GM06990 (cell line): ENCODE results near the gene SYTL1.
A peak's percentile ranks its signal among the peaks of the same experiment; 100 is the strongest.

Experiments used
- DNase-seq: peaks from one replicate; pipeline ENCODE4 v3.0.0-alpha.2; 2011; ENCODE audit not compliant: insufficient read length; ENCODE audit errors: extremely low read depth
- H3K27me3 ChIP-seq: replicated peaks from 2 replicates; pipeline ENCODE4 v1.6.0; 2011; ENCODE audit warnings: low read length; ENCODE audit not compliant: control insufficient read depth, insufficient read depth
- H3K36me3 ChIP-seq: 2 replicates; pipeline ENCODE4 v1.5.1; 2011; ENCODE audit warnings: low read length; ENCODE audit not compliant: control insufficient read depth, insufficient read depth
- H3K4me3 ChIP-seq: replicated peaks from 2 replicates; pipeline ENCODE4 v1.5.1; 2011; ENCODE audit warnings: low read depth, mild to moderate bottlenecking, control low read depth, low read length
- TF ChIP-seq, protein P1 (sequence below): IDR thresholded peaks from 2 replicates; pipeline ENCODE4 v1.5.1; 2011; ENCODE audit warnings: low read length, control low read depth, mild to moderate bottlenecking, inconsistent platforms; ENCODE audit not compliant: insufficient read depth, poor library complexity, severe bottlenecking

SYTL1 gene

DNA sequence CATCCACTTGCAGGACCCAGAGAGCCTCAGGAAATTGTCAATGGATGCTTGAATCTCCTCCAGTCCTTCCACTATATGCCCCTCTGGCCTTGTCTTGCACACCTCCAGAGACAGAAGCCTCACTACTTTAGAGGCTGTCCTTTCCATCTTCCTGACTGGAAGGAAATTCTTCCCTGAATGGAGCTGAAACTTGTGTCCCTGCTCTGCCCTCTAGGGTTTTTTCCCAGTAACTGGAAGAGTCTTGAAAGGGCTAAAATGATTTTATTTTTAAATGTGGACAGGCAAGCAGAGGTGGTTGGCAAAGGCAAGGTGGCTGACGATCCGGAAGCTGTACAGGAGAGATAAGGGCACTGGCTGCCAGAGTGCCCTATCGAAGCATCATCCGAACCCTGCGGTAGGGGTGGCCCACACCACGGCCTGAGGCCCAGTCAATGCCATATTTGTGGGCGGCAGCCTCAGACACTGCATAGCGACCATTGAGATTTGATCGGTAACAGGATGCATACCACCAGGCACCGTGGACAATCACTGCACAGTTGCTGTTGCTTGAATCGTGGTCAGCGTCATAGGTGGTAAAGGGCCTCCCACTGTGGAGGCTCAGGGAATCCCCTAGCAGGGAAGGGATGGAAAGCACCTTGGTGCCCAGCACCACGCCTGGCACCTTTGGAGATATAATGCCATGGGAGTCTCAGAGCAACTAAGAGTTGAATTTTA lies 27.2 kb downstream of the SYTL1 start:
- Histone ChIP-seq H3K27me3 (no peaks in the 10 kb centered on the region), H3K36me3 (no peaks in the 10 kb centered on the region), H3K4me3 (no peak overlapping the region)
- DNase-seq = no peak
- TF ChIP-seq, protein P1, sequence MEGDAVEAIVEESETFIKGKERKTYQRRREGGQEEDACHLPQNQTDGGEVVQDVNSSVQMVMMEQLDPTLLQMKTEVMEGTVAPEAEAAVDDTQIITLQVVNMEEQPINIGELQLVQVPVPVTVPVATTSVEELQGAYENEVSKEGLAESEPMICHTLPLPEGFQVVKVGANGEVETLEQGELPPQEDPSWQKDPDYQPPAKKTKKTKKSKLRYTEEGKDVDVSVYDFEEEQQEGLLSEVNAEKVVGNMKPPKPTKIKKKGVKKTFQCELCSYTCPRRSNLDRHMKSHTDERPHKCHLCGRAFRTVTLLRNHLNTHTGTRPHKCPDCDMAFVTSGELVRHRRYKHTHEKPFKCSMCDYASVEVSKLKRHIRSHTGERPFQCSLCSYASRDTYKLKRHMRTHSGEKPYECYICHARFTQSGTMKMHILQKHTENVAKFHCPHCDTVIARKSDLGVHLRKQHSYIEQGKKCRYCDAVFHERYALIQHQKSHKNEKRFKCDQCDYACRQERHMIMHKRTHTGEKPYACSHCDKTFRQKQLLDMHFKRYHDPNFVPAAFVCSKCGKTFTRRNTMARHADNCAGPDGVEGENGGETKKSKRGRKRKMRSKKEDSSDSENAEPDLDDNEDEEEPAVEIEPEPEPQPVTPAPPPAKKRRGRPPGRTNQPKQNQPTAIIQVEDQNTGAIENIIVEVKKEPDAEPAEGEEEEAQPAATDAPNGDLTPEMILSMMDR = no peak

DNA sequence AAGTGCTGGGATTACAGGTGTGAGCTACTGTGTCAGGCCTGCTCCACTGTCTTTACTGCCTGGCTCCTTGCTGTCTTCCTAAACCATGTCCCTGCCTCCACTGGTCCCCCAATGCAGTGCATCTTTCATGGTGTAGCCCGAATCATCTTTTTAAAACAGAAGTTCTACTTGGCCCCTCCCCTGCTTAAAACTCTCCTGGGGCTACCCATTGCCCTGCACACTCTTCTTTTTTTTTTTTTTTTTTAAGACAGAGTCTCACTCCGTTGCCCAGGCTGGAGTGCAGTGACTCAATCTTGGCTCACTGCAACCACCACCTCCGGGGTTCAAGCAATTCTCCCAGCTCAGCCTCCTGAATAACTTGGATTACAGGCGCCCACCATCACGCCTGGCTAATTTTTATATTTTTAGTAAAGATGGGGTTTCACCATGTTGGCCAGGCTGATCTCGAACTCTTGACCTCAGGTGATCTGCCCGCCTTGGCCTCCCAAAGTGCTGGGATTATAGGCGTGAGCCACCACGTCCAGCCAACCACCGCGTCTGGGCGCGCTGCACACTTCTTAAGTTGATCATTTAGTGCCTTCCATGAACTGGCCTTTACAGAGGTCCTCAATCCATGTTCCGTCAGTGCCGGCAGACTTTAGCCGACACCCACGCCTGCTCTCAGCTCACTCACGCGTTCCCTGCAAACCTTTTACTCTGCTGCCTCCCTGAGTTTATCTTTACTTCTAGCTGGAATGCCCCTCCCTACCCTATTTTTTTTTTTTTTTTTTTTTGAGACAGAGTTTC lies 30.4 kb downstream of the SYTL1 start:
- TF ChIP-seq, protein P1 = no peak
- H3K27me3 ChIP-seq = peaks cover 1% of the 10 kb centered on the region
- no peak for DNase-seq
- no peak overlapping the region for H3K4me3 ChIP-seq
- no peaks in the 10 kb centered on the region for H3K36me3 ChIP-seq

DNA sequence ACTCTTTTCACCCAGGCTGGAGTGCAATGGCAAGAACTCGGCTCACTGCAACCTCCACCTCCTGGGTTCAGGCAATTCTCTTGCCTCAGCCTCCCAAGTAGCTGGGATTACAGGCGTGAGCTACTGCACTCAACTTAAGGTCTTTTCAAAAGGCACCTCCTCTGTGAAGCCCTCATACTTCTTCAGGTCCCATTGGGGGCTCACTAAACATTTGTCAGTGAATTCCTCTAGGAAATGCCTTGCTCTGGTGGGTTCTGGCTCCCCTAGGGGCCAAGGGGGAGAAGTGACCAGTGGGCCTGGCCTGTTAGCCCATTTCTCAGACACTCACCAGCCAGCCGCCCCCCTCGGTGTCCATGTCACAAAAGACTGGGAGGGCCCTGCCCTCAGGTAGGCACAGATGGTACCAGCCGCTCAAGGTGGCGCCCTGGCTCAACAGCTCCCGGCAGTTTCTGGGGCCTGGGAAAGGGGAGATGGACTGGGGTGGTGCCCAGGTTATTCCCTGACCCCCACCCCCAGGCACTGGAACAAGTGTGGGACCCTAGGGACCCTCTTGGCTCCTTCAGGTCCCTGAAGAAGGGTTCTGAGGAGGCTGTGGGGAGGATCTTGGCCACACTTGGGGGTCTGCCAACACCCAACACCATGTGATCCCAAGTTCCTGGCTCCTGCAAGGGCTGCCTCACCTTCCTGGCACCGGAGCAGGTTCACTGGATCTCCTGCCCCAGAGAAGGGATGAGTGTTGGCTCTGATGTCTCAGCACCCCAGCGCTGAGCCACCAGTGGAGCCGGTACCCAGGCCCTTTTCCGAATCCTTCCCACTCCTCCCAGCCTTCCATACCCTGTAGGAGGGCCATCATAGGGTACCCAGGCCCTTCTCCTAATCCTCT lies 31.2 kb downstream of the SYTL1 start:
- TF ChIP-seq, protein P1 = peak; percentile 32
- no peak for DNase-seq
- no peaks in the 10 kb centered on the region for H3K36me3 ChIP-seq
- no peak overlapping the region for H3K4me3 ChIP-seq
- peaks cover 1% of the 10 kb centered on the region for H3K27me3 ChIP-seq

DNA sequence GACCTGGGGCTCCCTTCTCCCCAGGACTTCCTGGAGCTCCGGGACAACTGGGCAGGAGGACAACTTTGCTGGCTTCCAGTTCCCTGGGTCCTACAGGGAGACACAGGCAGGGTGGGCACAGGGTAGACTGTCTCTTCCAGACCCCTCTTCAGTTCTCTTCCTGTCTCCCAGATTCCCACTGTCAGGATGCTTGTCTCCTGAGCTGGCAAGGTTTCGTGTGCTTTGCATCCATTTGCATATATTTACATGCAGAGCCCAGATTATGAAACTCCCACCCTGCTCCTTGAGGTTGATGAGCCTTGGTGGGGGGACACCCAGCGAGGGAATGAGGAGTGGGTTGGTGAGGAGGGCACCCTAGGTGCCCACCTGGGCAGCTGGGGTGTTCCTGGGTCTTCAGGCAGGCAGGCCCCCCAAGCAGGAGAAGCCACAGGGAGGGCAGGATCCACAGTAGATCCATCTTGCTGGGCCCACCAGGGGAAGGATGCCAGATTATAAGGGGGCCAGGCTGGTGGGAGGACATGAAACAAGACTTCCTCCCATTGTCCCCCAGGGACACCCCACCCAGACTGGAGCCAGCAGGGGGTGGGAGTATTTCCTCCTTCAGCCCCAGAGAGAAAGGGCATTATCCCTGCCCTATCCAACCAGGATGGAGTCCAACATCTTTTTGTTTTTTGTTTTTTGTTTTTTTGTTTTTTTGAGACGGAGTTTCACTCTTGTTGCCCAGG lies 32.7 kb downstream of the SYTL1 start, which contains the start of gene FCN3:
Gene FCN3, minus strand, starts transcription at position 463 of the 725 bp plus-strand sequence. Its CDS starts 6 bp downstream, at position 457.
- H3K4me3 ChIP-seq = no peak within 1 kb of the TSS
- H3K27me3 ChIP-seq = peaks cover 1% of the 10 kb centered on the region
- TF ChIP-seq, protein P1 = no peak
- no peaks in the 10 kb centered on the region for H3K36me3 ChIP-seq
- no peak for DNase-seq
